ENCODE measurements around the gene COQ5. TPM values are rescaled to one million over a fixed set of nuclear protein-coding genes. Genes with fewer than 3 reads are reported as not detected.
"Not testable (repeated sequence)": the region's sequence is repeated elsewhere in the genome, so short reads cannot be mapped to it uniquely, and the experiment has no call there.

Gene COQ5
- polyA plus RNA-seq, 1 donor from 2014 or later, result 91.6 TPM

GRCh38 chr12:120490325-120490724 lies 38.6 kb downstream of the COQ5 start:
- Histone ChIP-seq H3K9me3 (ENCODE audit: low read length) (no peaks in the 10 kb centered on the region), H2AFZ (ENCODE audit: low read depth, low read length) (no peak overlapping the region), H4K20me1 (ENCODE audit: insufficient read depth) (no peaks in the 10 kb centered on the region), H3K9ac (ENCODE audit: low read length) (no peak overlapping the region), H3K4me2 (ENCODE audit: low read length) (no peak overlapping the region), H3K79me2 (replicated peaks; ENCODE audit: insufficient read depth, low read length) (no peaks in the 10 kb centered on the region), H3K27me3 (ENCODE audit: insufficient read depth, low read depth, low read length) (no peaks in the 10 kb centered on the region), H3F3A (ENCODE audit: insufficient read depth, low read length, poor library complexity, severe bottlenecking) (no peaks in the 10 kb centered on the region), H3K27ac (ENCODE audit: low read length) (no peak overlapping the region), H3K4me3 (ENCODE audit: low read length) (no peak overlapping the region), H3K9me2 (ENCODE audit: insufficient read depth, low read length) (no peaks in the 10 kb centered on the region), H3K36me3 (ENCODE audit: insufficient read depth, low read length) (no peaks in the 10 kb centered on the region)
- no peak for TF ChIP-seq SMC3 (conservative IDR thresholded peaks at IDR 0.05; ENCODE audit: poor library complexity)

- Histone ChIP-seq H3K9me3 (ENCODE audit: low read length) (no peaks in the 10 kb centered on the region), H3K9me2 (ENCODE audit: insufficient read depth, low read length) (no peaks in the 10 kb centered on the region), H3K36me3 (ENCODE audit: insufficient read depth, low read length) (no peaks in the 10 kb centered on the region), H2AFZ (ENCODE audit: low read depth, low read length) (no peak overlapping the region), H3K4me2 (ENCODE audit: low read length) (no peak overlapping the region), H3K27me3 (ENCODE audit: insufficient read depth, low read depth, low read length) (no peaks in the 10 kb centered on the region), H3K79me2 (replicated peaks; ENCODE audit: insufficient read depth, low read length) (no peaks in the 10 kb centered on the region), H3K27ac (ENCODE audit: low read length) (no peak overlapping the region), H3K4me3 (ENCODE audit: low read length) (no peak overlapping the region), H4K20me1 (ENCODE audit: insufficient read depth) (no peaks in the 10 kb centered on the region), H3F3A (ENCODE audit: insufficient read depth, low read length, poor library complexity, severe bottlenecking) (no peaks in the 10 kb centered on the region), H3K9ac (ENCODE audit: low read length) (no peak overlapping the region)
- TF ChIP-seq POLR2AphosphoS5 (IDR thresholded peaks at IDR 0.05) (no peak), EP300 (conservative IDR thresholded peaks at IDR 0.05; ENCODE audit: poor library complexity, severe bottlenecking) (no peak), REST (IDR thresholded peaks at IDR 0.05; ENCODE audit: borderline replicate concordance) (no peak), MXI1 (conservative IDR thresholded peaks at IDR 0.05; ENCODE audit: poor library complexity, severe bottlenecking) (no peak), TAF1 (IDR thresholded peaks at IDR 0.05; ENCODE audit: low read depth) (no peak)
Measured at GRCh38 chr12:120489018-120489417, 39.9 kb downstream of the COQ5 start.

- Histone ChIP-seq H3K36me3 (ENCODE audit: insufficient read depth, low read length) (no peaks in the 10 kb centered on the region), H3K27ac (ENCODE audit: low read length) (no peak overlapping the region)
Measured at GRCh38 chr12:120488057-120488640, 40.8 kb downstream of the COQ5 start.

GRCh38 chr12:120487552-120487951 lies 41.4 kb downstream of the COQ5 start:
- not testable (repeated sequence) for H3K9me3 ChIP-seq (ENCODE audit: low read length); H3K27ac ChIP-seq (ENCODE audit: low read length); H3K4me3 ChIP-seq (ENCODE audit: low read length)

More at GRCh38 chr12:120488057-120488640, 40.8 kb downstream of the COQ5 start:
- TF ChIP-seq POLR2AphosphoS5 (IDR thresholded peaks at IDR 0.05) (no peak), SMC3 (conservative IDR thresholded peaks at IDR 0.05; ENCODE audit: poor library complexity) (no peak)
- H3K4me3 ChIP-seq (ENCODE audit: low read length), result no peak overlapping the region
- H3K4me2 ChIP-seq (ENCODE audit: low read length), result no peak overlapping the region
- no peaks in the 10 kb centered on the region for H3K9me3 ChIP-seq (ENCODE audit: low read length)
- no peaks in the 10 kb centered on the region for H3K9me2 ChIP-seq (ENCODE audit: insufficient read depth, low read length)
- H4K20me1 ChIP-seq (ENCODE audit: insufficient read depth), result no peaks in the 10 kb centered on the region
- H3K9ac ChIP-seq (ENCODE audit: low read length), result no peak overlapping the region
- H3K27me3 ChIP-seq (ENCODE audit: insufficient read depth, low read depth, low read length), result no peaks in the 10 kb centered on the region
- no peaks in the 10 kb centered on the region for H3F3A ChIP-seq (ENCODE audit: insufficient read depth, low read length, poor library complexity, severe bottlenecking)
- no peaks in the 10 kb centered on the region for H3K79me2 ChIP-seq (replicated peaks; ENCODE audit: insufficient read depth, low read length)
- H2AFZ ChIP-seq (ENCODE audit: low read depth, low read length), result no peak overlapping the region

More at GRCh38 chr12:120487552-120487951, 41.4 kb downstream of the COQ5 start:
- H3K36me3 ChIP-seq (ENCODE audit: insufficient read depth, low read length); H3K27me3 ChIP-seq (ENCODE audit: insufficient read depth, low read depth, low read length); H3K9me2 ChIP-seq (ENCODE audit: insufficient read depth, low read length); H3F3A ChIP-seq (ENCODE audit: insufficient read depth, low read length, poor library complexity, severe bottlenecking); H3K9ac ChIP-seq (ENCODE audit: low read length); H3K4me2 ChIP-seq (ENCODE audit: low read length); H3K79me2 ChIP-seq (replicated peaks; ENCODE audit: insufficient read depth, low read length); H2AFZ ChIP-seq (ENCODE audit: low read depth, low read length); H4K20me1 ChIP-seq (ENCODE audit: insufficient read depth): not testable (repeated sequence)

Data from neural cell (in vitro differentiated cells).